ENCODE data around the gene FKBP15. TPM values are rescaled to one million over a fixed set of nuclear protein-coding genes. Genes with fewer than 3 reads are reported as not detected.

The FKBP15 gene, protein sequence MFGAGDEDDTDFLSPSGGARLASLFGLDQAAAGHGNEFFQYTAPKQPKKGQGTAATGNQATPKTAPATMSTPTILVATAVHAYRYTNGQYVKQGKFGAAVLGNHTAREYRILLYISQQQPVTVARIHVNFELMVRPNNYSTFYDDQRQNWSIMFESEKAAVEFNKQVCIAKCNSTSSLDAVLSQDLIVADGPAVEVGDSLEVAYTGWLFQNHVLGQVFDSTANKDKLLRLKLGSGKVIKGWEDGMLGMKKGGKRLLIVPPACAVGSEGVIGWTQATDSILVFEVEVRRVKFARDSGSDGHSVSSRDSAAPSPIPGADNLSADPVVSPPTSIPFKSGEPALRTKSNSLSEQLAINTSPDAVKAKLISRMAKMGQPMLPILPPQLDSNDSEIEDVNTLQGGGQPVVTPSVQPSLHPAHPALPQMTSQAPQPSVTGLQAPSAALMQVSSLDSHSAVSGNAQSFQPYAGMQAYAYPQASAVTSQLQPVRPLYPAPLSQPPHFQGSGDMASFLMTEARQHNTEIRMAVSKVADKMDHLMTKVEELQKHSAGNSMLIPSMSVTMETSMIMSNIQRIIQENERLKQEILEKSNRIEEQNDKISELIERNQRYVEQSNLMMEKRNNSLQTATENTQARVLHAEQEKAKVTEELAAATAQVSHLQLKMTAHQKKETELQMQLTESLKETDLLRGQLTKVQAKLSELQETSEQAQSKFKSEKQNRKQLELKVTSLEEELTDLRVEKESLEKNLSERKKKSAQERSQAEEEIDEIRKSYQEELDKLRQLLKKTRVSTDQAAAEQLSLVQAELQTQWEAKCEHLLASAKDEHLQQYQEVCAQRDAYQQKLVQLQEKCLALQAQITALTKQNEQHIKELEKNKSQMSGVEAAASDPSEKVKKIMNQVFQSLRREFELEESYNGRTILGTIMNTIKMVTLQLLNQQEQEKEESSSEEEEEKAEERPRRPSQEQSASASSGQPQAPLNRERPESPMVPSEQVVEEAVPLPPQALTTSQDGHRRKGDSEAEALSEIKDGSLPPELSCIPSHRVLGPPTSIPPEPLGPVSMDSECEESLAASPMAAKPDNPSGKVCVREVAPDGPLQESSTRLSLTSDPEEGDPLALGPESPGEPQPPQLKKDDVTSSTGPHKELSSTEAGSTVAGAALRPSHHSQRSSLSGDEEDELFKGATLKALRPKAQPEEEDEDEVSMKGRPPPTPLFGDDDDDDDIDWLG
- total RNA-seq (2022; extraction: Qiagen RNA extraction; ENCODE audit: low read depth): 15.4 to 19.6 TPM (median 19.4 TPM) in 5 replicates

DNA sequence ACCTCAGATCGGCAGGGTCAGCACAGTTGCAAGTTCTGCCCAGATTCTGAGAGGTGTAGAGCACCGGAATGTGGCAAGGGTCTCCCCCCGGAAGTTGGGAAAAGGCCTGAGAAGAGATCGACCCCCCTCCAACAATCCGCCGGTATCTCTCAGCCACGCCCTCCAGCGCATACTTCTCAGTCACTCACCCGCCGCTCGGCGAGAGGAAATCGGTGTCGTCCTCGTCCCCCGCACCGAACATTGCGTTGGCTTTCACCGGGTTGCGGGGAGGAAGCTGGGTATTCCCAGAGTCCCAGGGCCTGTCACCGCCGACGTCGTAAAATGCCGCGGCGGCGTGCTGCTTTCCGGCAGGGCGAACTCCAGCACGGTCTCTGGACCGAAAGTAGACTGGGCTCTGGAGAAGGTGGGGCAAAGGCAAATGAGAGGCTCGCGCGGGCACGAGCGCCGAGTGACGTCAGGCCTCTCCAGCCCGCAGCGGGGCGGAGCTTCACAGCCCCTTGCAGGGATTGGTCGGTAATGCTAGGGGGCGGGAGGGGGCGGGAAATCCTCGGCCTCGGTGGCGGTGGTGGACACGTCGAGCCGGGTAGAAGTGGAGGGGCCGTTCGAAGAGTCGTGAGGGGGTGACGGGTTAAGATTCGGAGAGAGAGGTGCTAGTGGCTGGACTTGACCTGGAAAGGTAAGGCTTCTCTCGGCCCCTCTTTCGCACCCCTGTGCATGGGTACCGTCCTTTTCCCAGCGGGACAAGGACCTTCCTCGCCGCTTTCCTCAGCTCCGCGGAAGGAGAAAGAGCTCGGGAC, at the start of gene FKBP15, which contains the start of gene SLC31A1:
Gene FKBP15, minus strand, starts transcription at position 275 of the 797 bp plus-strand sequence. Its CDS starts 34 bp downstream, at position 241.
Gene SLC31A1, plus strand, starts transcription at position 542 of the 797 bp plus-strand sequence. CDS start 34,605 bp downstream, outside the sequence.

DNA sequence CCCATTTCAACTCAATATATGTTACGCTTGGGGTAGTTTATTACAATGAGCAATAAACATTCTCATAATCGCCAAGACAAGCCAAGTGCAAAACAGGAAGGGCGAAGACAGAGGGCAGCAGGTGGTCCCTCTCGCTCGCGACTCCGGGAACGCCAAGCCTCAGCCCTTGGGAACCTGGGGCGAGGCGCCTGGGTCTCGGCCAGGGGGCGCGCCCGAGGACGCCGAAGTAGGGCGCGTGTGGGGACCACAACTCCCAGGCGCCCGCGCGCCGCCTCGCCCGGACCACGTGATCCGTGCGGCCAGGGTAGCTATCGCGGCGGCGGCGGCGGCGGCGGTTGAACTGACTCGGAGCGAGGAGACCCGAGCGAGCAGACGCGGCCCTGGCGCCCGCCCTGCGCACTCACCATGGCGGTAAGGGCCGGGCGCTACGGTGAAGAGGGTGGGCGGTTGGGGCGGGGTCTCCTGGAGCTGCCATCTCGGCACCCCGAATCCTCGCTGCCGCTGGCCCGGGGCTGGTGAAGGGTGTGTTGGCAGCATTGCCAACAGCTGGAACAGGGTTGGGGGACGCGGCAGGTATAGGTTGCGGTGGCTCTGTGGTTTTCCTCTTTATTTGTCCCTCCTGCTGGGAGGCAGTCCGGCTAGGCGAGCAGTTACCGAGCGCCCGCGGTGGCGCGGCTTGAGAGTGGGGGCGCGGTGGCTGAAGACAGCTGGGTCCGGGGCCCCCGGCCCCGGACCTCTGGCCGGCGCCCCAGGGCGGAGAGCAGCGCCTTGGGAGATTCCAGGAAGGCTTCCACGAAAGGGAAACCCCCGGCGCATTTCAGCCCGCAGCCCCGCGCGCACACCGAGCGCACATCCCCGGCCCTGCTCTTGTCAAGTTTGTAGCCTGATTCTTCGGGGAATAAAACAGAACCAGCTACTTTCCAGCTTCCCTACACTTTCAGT, 70.1 kb downstream of the FKBP15 start, which contains the start of gene SLC31A2:
Gene SLC31A2, plus strand, starts transcription at position 338 of the 942 bp plus-strand sequence. Its CDS starts 68 bp downstream, at position 406.

Other genes starting within 250 kb of the FKBP15 start
- gene ZNF883, start 209.1 kb downstream of the FKBP15 start, total RNA-seq (2022; extraction: Qiagen RNA extraction; ENCODE audit: low read depth): 0.89 to 1.1 TPM (median 0.98 TPM) in 5 replicates
- 1.3 to 1.9 TPM (median 1.8 TPM) in 5 replicates for gene ZFP37, start 164.6 kb downstream of the FKBP15 start, total RNA-seq (2022; extraction: Qiagen RNA extraction; ENCODE audit: low read depth)
- 6.7 to 8.3 TPM (median 7.4 TPM) in 5 replicates for gene SLC31A2, start 70.3 kb downstream of the FKBP15 start, total RNA-seq (2022; extraction: Qiagen RNA extraction; ENCODE audit: low read depth)
- 21.4 to 26.1 TPM (median 23.4 TPM) in 5 replicates for gene SLC31A1, start 267 bp upstream of the FKBP15 start, total RNA-seq (2022; extraction: Qiagen RNA extraction; ENCODE audit: low read depth)
- gene CDC26, start 54.3 kb upstream of the FKBP15 start, total RNA-seq (2022; extraction: Qiagen RNA extraction; ENCODE audit: low read depth): 47.1 to 55.9 TPM (median 52.7 TPM) in 5 replicates
- gene PRPF4, start 54.4 kb upstream of the FKBP15 start, total RNA-seq (2022; extraction: Qiagen RNA extraction; ENCODE audit: low read depth): 61.8 to 63.0 TPM (median 62.3 TPM) in 5 replicates
- gene RNF183, start 82.1 kb upstream of the FKBP15 start, total RNA-seq (2022; extraction: Qiagen RNA extraction; ENCODE audit: low read depth): 0.20 TPM in 1 of 5 replicates, not detected in the others
- gene WDR31, start 119.0 kb upstream of the FKBP15 start, total RNA-seq (2022; extraction: Qiagen RNA extraction; ENCODE audit: low read depth): 1.0 to 1.5 TPM (median 1.4 TPM) in 5 replicates
- gene BSPRY, start 128.3 kb upstream of the FKBP15 start, total RNA-seq (2022; extraction: Qiagen RNA extraction; ENCODE audit: low read depth): 0.04 to 0.07 TPM (median 0.05 TPM) in 3 of 5 replicates, not detected in the others
- 22.5 to 27.5 TPM (median 24.0 TPM) in 5 replicates for gene HDHD3, start 155.7 kb upstream of the FKBP15 start, total RNA-seq (2022; extraction: Qiagen RNA extraction; ENCODE audit: low read depth)
- gene ALAD, start 180.0 kb upstream of the FKBP15 start, total RNA-seq (2022; extraction: Qiagen RNA extraction; ENCODE audit: low read depth): 14.7 to 17.7 TPM (median 15.6 TPM) in 5 replicates
- 106 to 134 TPM (median 123 TPM) in 5 replicates for gene POLE3, start 189.4 kb upstream of the FKBP15 start, total RNA-seq (2022; extraction: Qiagen RNA extraction; ENCODE audit: low read depth)
- gene C9orf43, start 189.5 kb upstream of the FKBP15 start, total RNA-seq (2022; extraction: Qiagen RNA extraction; ENCODE audit: low read depth): 0.45 to 1.2 TPM (median 0.54 TPM) in 5 replicates
- 24.8 to 30.7 TPM (median 26.6 TPM) in 5 replicates for gene RGS3, start 242.4 kb upstream of the FKBP15 start, total RNA-seq (2022; extraction: Qiagen RNA extraction; ENCODE audit: low read depth)

All from A549 treated with DMSO at 1 μM for 4 hours (cell line).